WTC11 (cell line): ENCODE measurements around the gene KRR1. TPM values are rescaled to one million over a fixed set of nuclear protein-coding genes. Genes with fewer than 3 reads are reported as not detected.
"Not testable (repeated sequence)": the region's sequence is repeated elsewhere in the genome, so short reads cannot be mapped to it uniquely, and the experiment has no call there.

Experiments used
- ATAC-seq: fragments of 200-7000 bp; cut with Tn5 transposase; 2 replicates; pipeline ENCODE4 v1.10.0; 2021; ENCODE audit warnings: mild to moderate bottlenecking, moderate library complexity
- CTCF ChIA-PET: fragments of 300-600 bp; sonication (Branson Sonifier 250); formaldehyde crosslinking; loops from one replicate; lab custom pipeline; 2021; ENCODE audit warnings: antibody characterized with exemption; lab: Charles Lee
- POLR2A ChIA-PET: fragments of 350-600 bp; sonication (Branson Sonifier 250); formaldehyde crosslinking; loops from one replicate; lab custom pipeline; 2021; ENCODE audit warnings: antibody characterized with exemption; lab: Charles Lee
- DNase-seq: peaks from one replicate; pipeline ENCODE4 v3.0.0; 2021; ENCODE audit warnings: low spot score
- H3K27ac Mint-ChIP-seq: 2 replicates; pipeline ENCODE4 v1.8.0; 2021; ENCODE audit warnings: mixed read lengths
- H3K27me3 Mint-ChIP-seq: 2 replicates; pipeline ENCODE4 v1.8.0; 2021; ENCODE audit warnings: low read depth, mild to moderate bottlenecking, moderate library complexity, mixed read lengths
- H3K36me3 Mint-ChIP-seq: 2 replicates; pipeline ENCODE4 v1.8.0; 2021; ENCODE audit warnings: mixed read lengths
- H3K4me1 Mint-ChIP-seq: 2 replicates; pipeline ENCODE4 v1.8.0; 2022; ENCODE audit warnings: mixed read lengths
- H3K4me3 Mint-ChIP-seq: 2 replicates; pipeline ENCODE4 v1.8.0; 2021; ENCODE audit warnings: mild to moderate bottlenecking, moderate library complexity, mixed read lengths
- H3K9me3 Mint-ChIP-seq: 2 replicates; pipeline ENCODE4 v1.8.0; 2021; ENCODE audit warnings: mixed read lengths
- CREM ChIP-seq: sonication (generic); formaldehyde crosslinking; IDR thresholded peaks from 2 replicates; pipeline ENCODE4 v1.8.1; 2022; ENCODE audit warnings: mild to moderate bottlenecking, missing genetic modification reagents, moderate library complexity
- MYBL2 ChIP-seq: sonication (generic); formaldehyde crosslinking; IDR thresholded peaks from 2 replicates; pipeline ENCODE4 v1.8.1; 2023; ENCODE audit warnings: mild to moderate bottlenecking, moderate library complexity, missing genetic modification reagents
- NR3C1 ChIP-seq: sonication (generic); formaldehyde crosslinking; conservative IDR thresholded peaks from 2 replicates; pipeline ENCODE4 v1.8.1; 2023; ENCODE audit warnings: low read depth, mild to moderate bottlenecking, missing genetic modification reagents
- STAT6 ChIP-seq: sonication (generic); formaldehyde crosslinking; conservative IDR thresholded peaks from 2 replicates; pipeline ENCODE4 v1.8.1; 2023; ENCODE audit warnings: mild to moderate bottlenecking, low read depth, missing genetic modification reagents, moderate library complexity
- ZBTB21 ChIP-seq: sonication (generic); formaldehyde crosslinking; IDR thresholded peaks from 2 replicates; pipeline ENCODE4 v1.8.1; 2023; ENCODE audit warnings: mild to moderate bottlenecking, missing genetic modification reagents, borderline replicate concordance
- ZNF263 ChIP-seq: sonication (generic); formaldehyde crosslinking; IDR thresholded peaks from 2 replicates; pipeline ENCODE4 v1.8.1; 2022; ENCODE audit warnings: low read depth, mild to moderate bottlenecking, moderate library complexity, missing genetic modification reagents
- ZNF281 ChIP-seq: sonication (generic); formaldehyde crosslinking; IDR thresholded peaks from 2 replicates; pipeline ENCODE4 v1.8.0; 2023; ENCODE audit warnings: mild to moderate bottlenecking, missing genetic modification reagents
- ZNF425 ChIP-seq: fragments of 250-450 bp; sonication (Bioruptor Pico); conservative IDR thresholded peaks from 2 replicates; pipeline ENCODE4 v1.9.0; 2021; ENCODE audit warnings: mild to moderate bottlenecking
- total RNA-seq: library from RNA; stranded (reverse); gene quantifications from 3 replicates; pipeline ENCODE4 v1.2.3, GENCODE V29; 2021
- TF ChIP-seq, protein P1 (sequence below): sonication (generic); formaldehyde crosslinking; IDR thresholded peaks from 2 replicates; pipeline ENCODE4 v1.8.1; 2023; ENCODE audit warnings: mild to moderate bottlenecking, missing genetic modification reagents, moderate library complexity
- TF ChIP-seq, protein P2 (sequence below): sonication (generic); formaldehyde crosslinking; IDR thresholded peaks from 2 replicates; pipeline ENCODE4 v1.8.1; 2022; ENCODE audit warnings: mild to moderate bottlenecking, missing genetic modification reagents, moderate library complexity, borderline replicate concordance
- TF ChIP-seq, protein P3 (sequence below): sonication (generic); formaldehyde crosslinking; conservative IDR thresholded peaks from 2 replicates; pipeline ENCODE4 v1.8.1; 2022; ENCODE audit warnings: mild to moderate bottlenecking, missing genetic modification reagents

The KRR1 gene
- total RNA-seq, 1 experiment from 2014 or later = 59.6 TPM

GRCh38 chr12:75525263-75525662, 13.9 kb upstream of the KRR1 start:
- Mint-ChIP-seq H3K36me3 (no peaks in the 10 kb centered on the region; the same call in 1 of the 2 replicates), H3K27me3 (peaks cover 2% of the 10 kb centered on the region; the same call in 1 of the 2 replicates), H3K27ac (no peak overlapping the region), H3K4me1 (peaks cover 14% of the 10 kb centered on the region), H3K9me3 (peaks cover 30% of the 10 kb centered on the region)
- DNase-seq (no peak), ATAC-seq (no peak)
- ChIA-PET POLR2A (no interaction called here), CTCF (interaction anchor here (0.9 to 3.8 kb wide), 4 partner anchors 134 to 512 kb away, joined by 3 to 17 read pairs (median 6); partner anchors contain the start of genes GLIPR1L1, GLIPR1L2 and PHLDA1)
- TF ChIP-seq, protein P1, sequence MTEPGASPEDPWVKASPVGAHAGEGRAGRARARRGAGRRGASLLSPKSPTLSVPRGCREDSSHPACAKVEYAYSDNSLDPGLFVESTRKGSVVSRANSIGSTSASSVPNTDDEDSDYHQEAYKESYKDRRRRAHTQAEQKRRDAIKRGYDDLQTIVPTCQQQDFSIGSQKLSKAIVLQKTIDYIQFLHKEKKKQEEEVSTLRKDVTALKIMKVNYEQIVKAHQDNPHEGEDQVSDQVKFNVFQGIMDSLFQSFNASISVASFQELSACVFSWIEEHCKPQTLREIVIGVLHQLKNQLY (CRISPR knock-in tag) = no peak
- no peak for TF ChIP-seq ZNF263 (CRISPR knock-in tag)
- TF ChIP-seq STAT6 (CRISPR knock-in tag) = no peak
- TF ChIP-seq MYBL2 (CRISPR knock-in tag) = no peak
- TF ChIP-seq, protein P2, sequence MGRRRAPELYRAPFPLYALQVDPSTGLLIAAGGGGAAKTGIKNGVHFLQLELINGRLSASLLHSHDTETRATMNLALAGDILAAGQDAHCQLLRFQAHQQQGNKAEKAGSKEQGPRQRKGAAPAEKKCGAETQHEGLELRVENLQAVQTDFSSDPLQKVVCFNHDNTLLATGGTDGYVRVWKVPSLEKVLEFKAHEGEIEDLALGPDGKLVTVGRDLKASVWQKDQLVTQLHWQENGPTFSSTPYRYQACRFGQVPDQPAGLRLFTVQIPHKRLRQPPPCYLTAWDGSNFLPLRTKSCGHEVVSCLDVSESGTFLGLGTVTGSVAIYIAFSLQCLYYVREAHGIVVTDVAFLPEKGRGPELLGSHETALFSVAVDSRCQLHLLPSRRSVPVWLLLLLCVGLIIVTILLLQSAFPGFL (CRISPR knock-in tag) = no peak
- no peak for TF ChIP-seq ZNF425 (CRISPR knock-in tag)
- TF ChIP-seq NR3C1 = no peak
- TF ChIP-seq ZNF281 (CRISPR knock-in tag) = no peak
- TF ChIP-seq, protein P3, sequence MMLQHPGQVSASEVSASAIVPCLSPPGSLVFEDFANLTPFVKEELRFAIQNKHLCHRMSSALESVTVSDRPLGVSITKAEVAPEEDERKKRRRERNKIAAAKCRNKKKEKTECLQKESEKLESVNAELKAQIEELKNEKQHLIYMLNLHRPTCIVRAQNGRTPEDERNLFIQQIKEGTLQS = no peak
- TF ChIP-seq CREM (CRISPR knock-in tag) = no peak
- TF ChIP-seq ZBTB21 (CRISPR knock-in tag) = no peak
- TF ChIP-seq, all 79 proteins: peak for 0
- H3K4me3 Mint-ChIP-seq = no peak overlapping the region

DNA sequence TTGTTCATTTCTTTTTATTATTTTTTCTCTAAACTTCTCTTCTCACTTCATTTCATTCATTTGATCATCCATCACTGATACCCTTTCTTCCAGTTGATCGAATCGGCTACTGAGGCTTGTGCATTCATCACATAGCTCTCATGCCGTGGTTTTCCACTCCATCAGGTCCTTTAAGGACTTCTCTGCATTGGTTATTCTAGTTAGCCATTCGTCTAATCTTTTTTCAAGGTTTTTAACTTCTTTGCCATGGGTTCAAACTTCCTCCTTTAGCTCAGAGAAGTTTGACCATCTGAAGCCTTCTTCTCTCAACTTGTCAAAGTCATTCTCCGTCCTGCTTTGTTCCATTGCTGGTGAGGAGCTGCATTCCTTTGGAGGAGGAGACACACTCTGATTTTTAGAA, 10.7 kb upstream of the KRR1 start:
- H3K27me3 Mint-ChIP-seq, CTCF ChIA-PET, H3K27ac Mint-ChIP-seq, POLR2A ChIA-PET, DNase-seq, H3K4me3 Mint-ChIP-seq, ATAC-seq, H3K36me3 Mint-ChIP-seq: not testable (repeated sequence)
- peaks cover 35% of the 10 kb centered on the region for H3K9me3 Mint-ChIP-seq
- H3K4me1 Mint-ChIP-seq = peaks cover 14% of the 10 kb centered on the region

DNA sequence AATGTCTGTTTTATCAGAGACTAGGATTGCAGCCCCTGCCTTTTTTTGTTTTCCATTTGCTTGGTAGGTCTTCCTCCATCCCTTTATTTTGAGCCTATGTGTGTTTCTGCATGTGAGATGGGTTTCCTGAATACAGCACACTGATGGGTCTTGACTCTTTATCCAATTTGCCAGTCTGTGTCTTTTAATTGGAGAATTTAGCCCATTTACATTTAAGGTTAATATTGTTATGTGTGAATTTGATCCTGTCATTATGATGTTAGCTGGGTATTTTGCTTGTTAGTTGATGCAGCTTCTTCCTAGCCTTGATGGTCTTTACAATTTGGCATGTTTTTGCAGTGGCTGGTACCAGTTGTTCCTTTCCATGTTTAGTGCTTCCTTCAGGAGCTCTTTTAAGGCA, 9.8 kb upstream of the KRR1 start:
- DNase-seq, H3K4me3 Mint-ChIP-seq, ATAC-seq, H3K27ac Mint-ChIP-seq, H3K36me3 Mint-ChIP-seq, POLR2A ChIA-PET, CTCF ChIA-PET, H3K27me3 Mint-ChIP-seq: not testable (repeated sequence)
- Mint-ChIP-seq H3K4me1 (peaks cover 10% of the 10 kb centered on the region), H3K9me3 (peaks cover 35% of the 10 kb centered on the region)
